ENCODE data around the gene ABCG8.

DNA sequence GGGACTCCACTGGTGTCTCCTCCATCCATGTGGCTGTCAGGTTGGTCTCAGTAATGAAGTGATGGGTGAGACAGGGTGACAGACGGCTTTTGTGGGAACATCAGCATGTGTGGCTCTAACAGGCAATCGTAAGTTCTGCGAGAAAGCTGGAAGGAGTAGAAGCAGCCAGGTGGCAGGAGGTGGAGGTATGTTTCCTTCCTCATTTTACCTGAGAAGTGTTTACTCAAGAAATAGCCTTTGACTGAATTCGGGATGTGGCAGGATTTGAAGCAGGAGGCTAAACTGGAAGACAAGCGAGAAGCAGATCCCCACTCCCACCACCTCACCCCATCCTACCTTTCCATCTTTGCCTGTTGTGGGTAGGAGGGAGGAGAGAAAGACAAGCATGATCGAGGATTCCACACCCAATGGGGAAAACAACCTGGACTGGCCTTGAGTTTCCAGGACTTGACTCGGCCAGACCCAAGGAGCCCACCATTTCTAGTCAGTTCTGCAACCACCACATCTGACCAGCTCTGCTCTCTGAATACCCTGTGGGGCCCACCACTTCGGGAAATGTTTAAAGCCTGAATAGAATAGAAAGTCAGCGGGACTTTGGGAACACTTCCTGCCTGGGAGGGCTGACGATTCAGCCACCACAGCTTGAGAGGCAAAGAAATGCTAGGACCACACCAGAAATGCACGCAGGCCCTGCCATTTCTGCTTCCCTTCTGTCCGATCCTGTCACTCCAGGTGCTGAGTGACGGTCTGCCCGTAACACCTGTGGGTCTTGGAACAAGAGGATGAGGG, 1.2 kb downstream of the ABCG8 start:
- no peak for TF ChIP-seq EZH2 (IDR thresholded peaks at IDR 0.05; ENCODE audit: borderline replicate concordance, low read length)
- no peak for TF ChIP-seq CTCF (conservative IDR thresholded peaks at IDR 0.05 in 1 of 2, IDR thresholded peaks at IDR 0.05 in 1 of 2; ENCODE audit: extremely low read depth in 1 of 2, insufficient read depth in 1 of 2, low read depth in 1 of 2, low read length in 2 of 2)
